Activated CD4-positive, CD25-positive, alpha-beta regulatory T cell (primary cell): ENCODE measurements around the gene CNOT9.

Source experiments
- DNase-seq, 4 experiments: peaks; one replicate each; lab custom pipeline; 2025; lab: John Stamatoyannopoulos, UW

CNOT9 gene

GRCh38 chr2:218644721-218645120, 76.1 kb downstream of the CNOT9 start:
- DNase-seq: no peak

GRCh38 chr2:218645126-218645525, 76.5 kb downstream of the CNOT9 start:
- no peak for DNase-seq
